HG03457 (cell line): ENCODE results near the gene RGPD4.
"Not testable (repeated sequence)": the region's sequence is repeated elsewhere in the genome, so short reads cannot be mapped to it uniquely, and the experiment has no call there.

ENCODE experiments used
- ATAC-seq: cut with Tn5 transposase; IDR thresholded peaks from one replicate; pipeline ENCODE4 v1.9.1; 2021; ENCODE audit warnings: moderate number of reproducible peaks; ENCODE audit not compliant: unreplicated experiment

The RGPD4 gene

DNA sequence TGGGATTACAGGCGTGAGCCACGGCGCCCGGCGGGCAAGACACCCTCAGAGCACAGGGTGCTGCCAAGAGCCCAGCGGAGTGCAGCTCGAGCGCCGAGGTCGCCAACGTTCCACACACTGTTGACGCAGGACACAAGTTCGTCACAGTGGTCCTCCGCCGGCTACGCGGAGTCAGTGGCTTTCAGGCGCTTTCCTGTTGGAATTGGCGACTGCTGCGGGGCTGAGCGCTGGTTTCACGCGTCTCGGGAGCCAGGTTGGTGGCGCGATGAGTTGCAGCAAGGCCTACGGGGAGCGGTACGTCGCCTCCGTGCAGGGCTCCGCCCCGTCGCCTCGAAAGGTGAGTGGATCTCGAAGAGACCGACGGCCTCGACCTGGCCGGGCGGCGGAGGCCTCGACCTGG, at the start of gene RGPD4:
Gene RGPD4, plus strand, starts transcription at position 144 of the 400 bp plus-strand sequence. Its CDS starts 122 bp downstream, at position 266.
- ATAC-seq, result not testable (repeated sequence)

DNA sequence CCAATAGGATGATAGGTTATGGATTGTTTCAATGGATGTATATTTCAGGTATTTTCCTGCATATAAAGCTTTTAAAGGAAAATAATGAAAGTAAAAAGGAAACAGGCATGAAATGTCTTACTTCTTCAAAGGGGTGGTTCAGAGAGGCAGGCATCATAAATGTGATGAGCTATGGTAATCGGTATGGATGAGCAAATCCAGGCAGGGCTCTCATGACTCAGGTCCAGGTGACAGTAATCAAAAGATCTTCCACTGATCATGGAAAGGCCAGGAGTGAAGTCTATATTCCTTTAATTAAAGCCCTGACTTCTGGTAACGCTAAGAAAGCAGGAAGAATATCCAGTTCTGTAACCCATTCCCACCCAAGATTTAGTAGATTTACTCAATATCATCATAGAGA, 48.7 kb upstream of the RGPD4 start:
- ATAC-seq, result no peak

DNA sequence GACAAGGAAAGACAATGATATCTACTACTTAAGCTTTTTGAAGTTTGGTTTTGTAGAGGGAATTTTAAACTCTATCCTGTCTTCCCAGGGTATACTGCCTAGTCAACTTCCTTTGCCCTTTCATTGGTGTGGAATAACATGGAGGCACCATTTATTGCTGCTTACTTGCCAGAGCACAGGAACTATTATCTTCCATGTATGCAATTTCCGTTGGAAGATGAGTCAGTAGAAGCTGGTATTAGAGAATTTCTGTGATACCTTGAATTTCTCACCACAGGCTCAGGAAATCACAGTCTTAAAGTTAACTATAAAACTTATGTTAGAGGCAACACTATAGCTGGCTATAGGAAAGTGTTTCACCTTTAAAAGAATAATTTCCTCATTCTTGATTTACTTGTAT, 40.9 kb upstream of the RGPD4 start:
- no peak for ATAC-seq

DNA sequence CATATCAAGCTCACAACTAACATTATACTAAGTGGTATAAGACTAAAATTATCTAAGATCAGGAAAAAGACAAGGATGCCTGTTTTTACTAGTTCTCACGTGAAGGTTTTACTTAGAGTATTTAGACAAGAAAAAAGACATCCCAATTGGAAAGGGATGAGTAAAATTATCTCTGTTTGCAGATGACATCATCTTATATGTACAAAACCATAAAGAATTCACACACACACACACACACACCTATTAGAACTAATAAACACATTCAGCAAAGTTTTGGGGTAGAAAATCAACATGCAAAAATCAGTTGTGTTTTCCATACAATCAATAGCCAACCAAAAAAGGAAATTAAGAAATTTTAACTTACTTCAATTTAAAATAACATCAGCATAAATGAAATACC, 35.9 kb upstream of the RGPD4 start:
- ATAC-seq, result no peak

DNA sequence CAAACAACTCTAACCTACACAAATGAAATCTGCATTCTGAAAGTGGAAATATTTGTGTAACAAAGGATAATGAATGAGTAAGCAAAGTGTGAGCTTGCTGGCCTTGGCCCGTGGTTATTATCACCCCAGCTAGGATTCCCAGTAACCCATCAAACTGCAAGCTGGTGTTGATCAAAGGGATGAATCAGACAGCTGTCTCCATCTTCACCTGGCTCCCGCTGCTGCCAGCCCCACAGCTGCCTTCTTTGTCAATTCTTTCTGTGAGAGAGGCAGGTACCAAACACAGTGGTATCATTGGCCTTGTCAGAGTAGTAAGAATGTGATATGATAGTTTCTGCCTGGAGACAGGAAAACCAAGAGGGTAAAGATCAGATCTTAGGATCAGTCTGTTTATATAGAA, 25.2 kb upstream of the RGPD4 start:
- ATAC-seq, result no peak

DNA sequence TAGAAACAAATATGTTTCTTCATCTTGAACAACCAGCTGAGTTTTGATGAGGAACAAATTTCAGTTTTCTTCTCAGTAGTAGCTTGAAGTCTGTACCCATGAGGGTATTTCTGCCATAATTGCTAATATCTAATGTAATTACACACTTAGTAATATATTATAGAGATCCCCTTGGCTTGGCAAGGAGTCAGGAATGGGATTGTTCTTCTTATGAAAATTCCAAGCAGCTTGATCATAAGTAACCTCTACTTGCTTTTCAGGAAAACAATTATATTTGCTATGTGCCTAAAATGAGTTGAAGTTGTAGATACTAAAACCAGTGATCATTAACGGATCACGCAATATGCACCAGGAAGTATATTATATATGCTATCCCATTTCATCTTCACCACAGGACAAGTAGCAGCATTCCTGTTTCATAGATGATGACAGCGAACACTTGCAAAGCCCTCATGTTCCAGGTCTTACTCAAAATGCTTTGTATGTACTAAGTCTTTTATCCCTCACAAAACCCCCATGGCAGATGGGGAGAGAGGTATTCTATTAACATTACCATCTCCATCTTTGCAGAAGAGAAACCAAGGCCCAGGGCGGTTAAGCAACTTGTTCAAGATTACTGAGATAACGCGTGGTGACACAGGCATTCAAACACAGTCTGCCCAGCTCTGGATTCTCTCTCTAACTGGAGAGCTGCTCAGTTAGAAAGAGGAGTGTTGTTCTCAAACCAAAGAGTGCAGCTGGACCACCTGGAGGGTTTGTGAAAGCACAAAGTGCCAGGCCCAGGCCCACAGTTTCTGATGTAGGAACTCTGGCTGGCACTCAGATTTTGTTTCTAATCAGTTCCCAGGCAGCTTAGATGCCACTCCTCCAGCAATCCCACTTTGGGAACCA, 21.8 kb upstream of the RGPD4 start:
- no peak for ATAC-seq

DNA sequence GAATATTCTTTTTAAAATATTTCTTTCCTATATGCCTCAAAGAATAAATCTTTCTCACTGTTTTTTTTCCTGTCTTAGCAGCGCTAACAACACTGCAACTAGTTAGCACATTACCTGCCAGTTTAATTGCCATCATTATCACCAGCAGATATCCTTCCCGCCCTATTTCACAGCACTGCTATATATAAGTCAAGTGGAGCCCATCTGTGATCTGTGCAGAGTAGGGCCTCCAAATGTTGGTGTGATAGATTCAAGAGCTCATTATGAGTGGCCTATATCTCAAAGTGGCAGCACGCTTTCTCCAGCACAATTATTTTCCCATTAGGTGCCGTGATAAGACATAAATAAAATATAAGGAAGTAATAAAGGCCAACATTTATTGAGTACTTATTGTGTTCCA, 19.8 kb upstream of the RGPD4 start:
- no peak for ATAC-seq

DNA sequence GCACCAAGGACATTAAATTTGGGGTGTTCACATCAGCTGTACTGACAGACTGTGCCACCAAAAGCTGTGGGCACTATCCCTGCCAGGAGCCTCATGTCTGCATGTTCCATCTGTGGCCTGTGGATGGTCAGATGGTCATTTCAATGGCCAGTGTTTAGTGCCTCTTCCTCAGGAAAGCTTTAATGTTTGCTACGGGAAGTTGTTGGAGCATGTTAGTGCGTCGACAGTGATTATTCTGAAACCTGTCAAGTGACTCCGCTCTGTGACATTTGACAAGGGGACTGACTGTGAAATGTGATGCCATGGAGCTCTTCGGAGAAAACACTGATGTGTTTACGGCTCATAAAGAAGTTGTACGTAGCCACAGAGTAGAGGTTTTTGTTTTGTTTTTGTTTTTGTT, 18.7 kb upstream of the RGPD4 start:
- no peak for ATAC-seq

DNA sequence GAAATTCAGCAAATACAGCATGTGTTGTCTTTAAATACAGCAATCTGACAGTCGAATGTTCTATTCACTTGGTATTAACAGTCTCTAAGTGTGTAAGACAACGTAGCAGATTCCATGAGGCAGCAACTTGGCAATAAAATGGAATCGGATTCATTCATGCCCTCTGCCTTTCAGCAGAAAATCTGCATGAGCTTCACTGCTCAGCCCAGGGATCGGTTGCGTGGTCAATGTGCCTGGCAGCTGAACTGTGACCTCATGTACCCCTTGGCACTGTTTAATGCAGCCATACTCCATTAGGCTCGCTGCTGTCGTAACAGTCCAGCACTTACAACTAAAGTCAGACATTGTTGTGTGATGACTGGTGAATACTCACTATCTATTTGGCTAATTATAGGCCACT, 17.7 kb upstream of the RGPD4 start:
- no peak for ATAC-seq

DNA sequence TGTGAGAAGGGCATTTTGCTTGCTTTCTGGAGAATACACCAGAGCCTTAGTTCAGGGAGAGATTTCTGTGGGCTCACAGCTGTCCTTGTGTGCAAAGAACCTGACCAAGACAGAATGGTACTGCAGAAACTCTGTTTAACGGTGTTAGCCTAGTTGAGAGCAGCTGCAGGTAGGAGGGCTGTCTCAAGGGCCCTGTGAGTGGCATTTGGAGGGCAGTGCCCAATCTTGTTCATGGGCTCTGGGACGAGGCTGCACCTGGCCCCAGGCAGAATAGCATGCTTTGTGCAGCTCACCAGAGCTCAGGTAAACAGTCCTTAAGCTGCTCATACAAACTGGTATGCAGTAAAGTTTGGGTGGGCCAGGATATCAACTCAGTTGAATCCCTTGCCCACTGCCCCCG, 16.9 kb upstream of the RGPD4 start:
- no peak for ATAC-seq

DNA sequence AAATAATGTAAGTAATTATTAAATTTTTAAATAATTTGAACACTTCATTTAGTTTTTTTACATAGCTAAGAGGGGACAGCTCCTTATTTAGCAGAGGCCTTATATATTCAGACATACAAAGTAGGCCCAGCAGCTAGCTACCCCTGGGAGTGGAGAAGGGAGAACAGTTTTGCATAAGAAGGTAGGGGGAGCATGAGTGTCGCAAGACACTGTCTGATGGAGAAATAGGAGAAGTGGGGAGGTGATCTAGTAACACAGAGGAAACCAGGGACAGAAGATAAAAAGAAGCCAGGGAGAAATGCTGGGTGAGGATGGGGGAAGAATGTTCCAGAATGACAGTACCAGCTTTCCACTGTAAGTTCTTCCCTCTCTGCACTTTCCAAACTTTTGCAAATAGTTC, 16.0 kb upstream of the RGPD4 start:
- no peak for ATAC-seq

DNA sequence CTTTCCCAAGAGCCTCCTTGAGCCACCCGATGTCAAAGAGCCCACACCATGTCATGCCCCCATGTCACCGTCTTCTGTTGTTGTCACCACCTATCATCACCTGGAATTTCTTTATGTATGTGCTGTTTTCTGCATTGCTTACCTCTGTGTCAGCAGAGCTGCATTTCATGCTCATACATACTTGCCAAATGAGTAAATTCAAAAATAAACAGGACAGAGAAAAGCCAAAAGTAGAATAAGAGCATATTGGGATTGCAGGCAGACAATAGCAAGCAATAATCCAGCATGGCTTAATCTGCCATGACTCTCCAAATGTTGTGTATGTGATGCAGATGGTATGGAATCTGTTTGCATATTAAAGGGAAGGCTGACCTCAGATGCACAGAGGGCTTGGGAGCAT, 15.3 kb upstream of the RGPD4 start:
- ATAC-seq, result no peak

DNA sequence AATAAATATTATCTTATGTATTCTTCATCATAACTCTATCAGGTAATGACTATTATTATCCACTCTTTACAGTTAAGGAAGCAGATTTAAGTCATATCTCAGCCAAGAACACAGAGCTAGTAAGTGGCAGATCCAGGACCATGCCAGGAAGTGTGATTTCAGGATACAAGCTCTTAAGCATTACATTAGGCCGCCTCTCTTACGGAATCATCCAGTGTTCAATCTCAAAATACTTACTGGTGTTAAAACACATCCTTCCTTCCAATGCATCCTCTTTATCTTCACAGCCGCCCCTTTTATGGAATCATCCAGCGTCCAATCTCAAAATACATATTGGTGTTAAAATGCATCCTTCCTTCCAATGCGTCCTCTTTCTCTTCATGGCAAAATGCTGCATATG, 14.7 kb upstream of the RGPD4 start:
- ATAC-seq, result no peak

DNA sequence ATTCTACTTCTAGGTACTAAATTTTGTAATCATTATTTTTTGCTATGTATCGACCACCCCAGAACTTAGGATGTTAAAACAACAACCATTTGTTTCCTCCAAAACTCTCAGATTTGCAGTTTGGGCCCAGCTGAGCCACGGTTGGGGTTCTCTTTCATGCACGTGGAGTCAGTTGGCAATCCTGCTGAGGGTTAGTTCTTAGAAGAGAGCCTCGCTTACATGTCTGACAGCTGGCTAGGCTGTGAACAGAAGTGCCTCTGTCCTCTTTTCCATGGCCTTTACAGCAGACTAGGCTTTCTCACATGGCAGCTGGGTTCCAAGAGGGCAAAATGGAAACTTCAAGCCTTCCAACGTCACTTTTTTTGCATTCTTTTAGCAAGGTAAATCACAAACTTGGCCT, 9.3 kb upstream of the RGPD4 start:
- no peak for ATAC-seq

DNA sequence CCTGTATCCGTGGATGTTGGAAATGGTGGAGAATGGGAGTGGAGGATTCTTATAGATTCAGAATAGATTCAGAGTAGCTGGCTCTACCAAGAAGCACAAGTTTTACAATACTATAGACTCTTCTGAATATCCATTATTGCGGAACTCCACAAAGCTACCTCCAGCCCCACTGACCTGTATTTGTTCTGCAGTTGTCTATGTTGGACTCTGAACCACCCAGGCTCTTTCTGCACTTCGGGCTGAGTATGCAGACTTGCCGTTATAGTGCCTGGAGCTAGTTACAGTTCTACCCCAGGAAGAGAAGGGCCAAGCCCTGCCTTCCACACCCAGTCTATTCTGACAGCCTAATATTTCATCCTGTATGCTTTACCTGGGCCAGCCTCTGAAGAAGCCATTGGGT, 4.4 kb upstream of the RGPD4 start:
- ATAC-seq, result no peak

DNA sequence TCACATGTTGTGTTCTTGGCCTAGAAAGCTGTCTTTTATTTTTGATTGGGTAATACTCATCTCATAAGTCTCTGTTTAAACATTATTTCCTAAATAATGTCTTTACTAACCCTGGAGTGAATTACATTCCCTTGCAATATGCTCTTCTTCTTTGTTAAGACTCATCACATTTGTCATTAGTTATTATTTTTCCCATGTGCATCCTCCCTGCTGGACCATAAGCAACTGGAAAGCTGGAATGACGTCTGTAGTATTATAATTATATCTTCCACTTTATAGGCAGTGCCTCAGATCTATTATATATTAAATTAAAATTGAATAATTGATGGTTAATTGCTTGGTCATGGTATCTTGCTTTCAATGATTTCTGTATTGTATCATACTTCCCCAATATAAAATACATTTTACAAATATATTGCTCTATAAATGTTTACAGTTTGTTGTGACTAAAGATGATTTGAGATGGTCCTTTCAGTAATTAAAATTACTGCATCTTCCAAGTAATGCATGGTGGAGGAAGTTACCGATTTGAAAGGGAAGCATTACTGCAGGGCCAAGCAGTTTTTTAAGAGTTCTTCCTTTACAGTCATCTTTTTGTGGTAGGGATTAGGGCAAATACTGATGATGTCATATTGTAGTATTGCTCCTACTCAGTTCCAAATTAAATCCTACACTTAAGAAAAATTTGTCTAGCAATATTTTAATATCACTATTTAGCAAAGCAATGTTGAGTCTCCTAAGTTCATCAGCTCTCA, 2.1 kb upstream of the RGPD4 start:
- no peak for ATAC-seq

DNA sequence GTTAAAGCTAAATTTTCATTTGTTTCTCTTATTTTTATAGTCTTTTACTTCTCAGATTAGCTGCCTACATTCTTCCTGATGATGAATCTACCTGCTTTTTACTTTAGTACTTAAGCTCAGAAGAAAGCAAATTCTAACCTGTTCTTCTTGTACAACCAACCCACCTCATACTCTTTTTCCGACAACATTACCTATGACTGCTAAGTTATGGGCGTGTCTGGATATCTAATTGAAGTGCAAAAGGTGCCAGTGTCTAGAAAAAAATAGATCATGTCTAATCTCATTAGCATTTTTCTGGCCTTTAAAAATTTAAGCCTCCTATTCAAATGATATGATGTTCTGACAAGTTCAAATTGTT, 1.5 kb upstream of the RGPD4 start:
- no peak for ATAC-seq

DNA sequence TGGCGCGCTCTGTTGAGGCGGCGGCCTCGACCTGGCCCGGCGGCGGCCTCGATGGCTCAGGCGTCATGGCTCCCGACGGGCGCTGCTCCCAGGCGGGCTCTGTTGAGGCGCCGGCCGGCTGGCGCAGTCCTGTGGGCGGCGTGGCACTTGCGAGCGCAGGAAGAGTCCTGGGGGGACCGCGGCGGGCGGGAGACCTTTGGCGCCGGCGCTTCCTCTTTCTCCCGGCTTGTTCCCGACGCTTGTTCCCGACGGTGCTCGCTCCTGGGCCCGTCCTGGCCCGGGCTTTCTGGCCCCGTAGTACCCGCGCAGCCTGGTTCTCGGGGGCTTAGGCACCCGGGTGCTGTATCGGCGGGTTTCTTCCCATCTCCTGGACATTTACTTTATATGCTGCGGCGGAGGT, 2.8 kb downstream of the RGPD4 start:
- ATAC-seq, result not testable (repeated sequence)

DNA sequence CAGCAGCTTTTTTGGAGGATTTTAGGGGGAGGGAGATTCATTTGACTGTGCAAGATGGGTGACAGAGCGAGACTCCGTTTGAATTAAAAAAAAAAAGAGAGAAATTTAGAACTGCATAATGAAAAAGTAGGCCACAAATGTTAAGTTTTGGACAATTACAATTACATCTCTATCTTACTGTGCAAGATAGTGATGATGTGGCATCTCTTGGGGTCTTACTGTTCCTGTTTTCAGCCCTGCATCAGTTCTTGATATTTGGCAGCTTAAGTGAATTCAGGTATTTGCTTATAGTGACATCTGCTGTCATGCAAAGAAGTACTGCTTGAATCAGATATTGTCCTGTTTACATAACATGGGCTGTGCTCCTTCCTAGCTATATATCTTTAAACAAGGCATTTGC, 6.5 kb downstream of the RGPD4 start:
- not testable (repeated sequence) for ATAC-seq

DNA sequence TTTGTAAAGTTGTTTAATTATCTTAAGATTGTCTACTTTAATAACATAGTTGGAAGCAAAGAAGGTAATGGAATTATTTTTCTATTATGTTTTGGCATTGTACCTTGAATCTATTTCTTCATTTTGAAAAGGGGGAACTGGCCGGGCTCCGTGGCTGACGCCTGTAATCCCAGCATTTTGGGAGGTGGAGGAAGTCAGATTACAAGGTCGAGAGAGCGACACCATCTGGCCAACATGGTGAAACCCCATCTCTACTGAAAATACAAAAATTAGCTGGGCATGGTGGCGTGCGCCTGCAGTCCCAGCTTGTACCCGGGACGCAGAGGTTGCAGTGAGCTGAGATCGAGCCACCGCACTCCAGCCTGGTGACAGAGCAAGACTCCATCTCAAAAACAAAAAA, 6.9 kb downstream of the RGPD4 start:
- ATAC-seq, result not testable (repeated sequence)

DNA sequence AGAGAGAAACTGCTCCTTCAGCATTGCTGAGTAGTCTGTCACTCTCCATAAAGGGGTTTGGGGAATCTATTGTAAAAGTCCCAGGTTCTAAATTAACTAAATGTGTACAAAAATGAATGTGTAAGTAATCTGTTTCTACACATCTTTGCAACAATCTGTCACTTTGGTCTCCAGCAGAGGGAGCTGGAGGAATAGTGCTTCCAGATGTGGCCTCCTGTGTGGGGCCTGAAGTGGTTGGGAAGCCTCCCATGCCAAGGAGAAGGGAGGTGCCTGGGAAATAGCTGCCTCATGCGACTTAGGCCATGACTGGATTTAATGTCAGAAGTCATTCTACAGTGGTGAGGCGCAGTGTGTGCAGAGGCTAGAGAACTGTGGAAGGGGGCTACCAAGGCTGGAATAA, 89.4 kb downstream of the RGPD4 start:
- ATAC-seq, result not testable (repeated sequence)

DNA sequence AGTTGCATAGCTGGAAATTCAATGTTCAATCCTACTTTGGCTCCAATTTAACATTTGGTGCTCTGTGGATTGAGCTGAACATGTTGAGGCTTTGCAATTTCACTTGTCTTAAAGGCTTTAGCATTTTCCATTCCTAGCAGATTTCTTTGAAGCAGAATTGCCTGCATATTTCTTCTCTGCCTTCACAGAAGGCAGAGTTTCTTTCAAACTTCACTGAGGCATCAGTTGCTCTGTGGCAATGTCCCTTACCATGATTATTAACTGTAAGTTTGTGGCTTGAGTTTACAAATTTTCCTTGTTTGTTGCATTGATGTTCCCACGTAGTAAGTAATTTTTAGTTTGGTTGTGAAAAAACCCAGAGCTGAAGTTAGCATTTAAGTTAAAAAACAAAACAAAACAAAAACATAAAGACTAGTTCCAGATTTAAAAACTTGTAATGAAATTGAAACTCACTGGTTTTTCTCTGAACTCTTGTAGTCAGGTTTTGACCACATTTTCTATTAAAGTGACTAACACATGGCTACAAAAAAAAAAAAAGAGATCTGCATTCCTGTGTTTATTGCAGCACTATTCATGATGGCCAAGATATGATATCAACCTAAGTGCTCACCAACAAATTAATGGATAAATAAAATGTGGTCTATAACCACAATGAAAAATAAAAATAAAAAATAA, 90.1 kb downstream of the RGPD4 start:
- not testable (repeated sequence) for ATAC-seq
